Measurements from ENCODE around the gene LIX1L.

- TF ChIP-seq POLR2A (IDR thresholded peaks at IDR 0.05) (no peak), CTCF (IDR thresholded peaks at IDR 0.05) (no peak)
These were observed 29.7 kb downstream of the LIX1L start for GRCh38 chr1:145927916-145928643.
